MM.1S (cell line): Measurements from ENCODE around the gene MYRF.

Experiments
- DNase-seq: peaks from one replicate; pipeline ENCODE4 v3.0.0-alpha.2; 2015
- H2AFZ ChIP-seq: fragments of 300-600 bp; sonication (generic); 2 replicates; pipeline ENCODE4 v1.6.0; 2016; ENCODE audit warnings: antibody characterized with exemption, low read length
- H3F3A ChIP-seq: fragments of 300-600 bp; sonication (generic); 2 replicates; pipeline ENCODE4 v1.6.1; 2016; ENCODE audit warnings: mild to moderate bottlenecking, antibody characterized with exemption, low read length, moderate library complexity, mixed read lengths; ENCODE audit not compliant: insufficient read depth
- H3K27ac ChIP-seq: fragments of 300-600 bp; sonication (generic); 2 replicates; pipeline ENCODE4 v1.5.1; 2016; ENCODE audit warnings: mild to moderate bottlenecking, low read length
- H3K27me3 ChIP-seq: fragments of 300-600 bp; sonication (generic); replicated peaks from 2 replicates; pipeline ENCODE4 v1.6.0; 2016; ENCODE audit warnings: low read length; ENCODE audit not compliant: insufficient read depth
- H3K36me3 ChIP-seq: fragments of 300-600 bp; sonication (generic); replicated peaks from 2 replicates; pipeline ENCODE4 v1.6.1; 2016; ENCODE audit warnings: mild to moderate bottlenecking, low read length, mixed read lengths; ENCODE audit not compliant: insufficient read depth
- H3K4me1 ChIP-seq: fragments of 300-600 bp; sonication (generic); 2 replicates; pipeline ENCODE4 v1.6.1; 2016; ENCODE audit warnings: low read length, mixed read lengths
- H3K4me2 ChIP-seq: fragments of 300-600 bp; sonication (generic); 2 replicates; pipeline ENCODE4 v1.6.0; 2016; ENCODE audit warnings: low read depth, low read length
- H3K4me3 ChIP-seq: fragments of 300-600 bp; sonication (generic); 2 replicates; pipeline ENCODE4 v1.5.1; 2016; ENCODE audit warnings: low read length, mixed read lengths
- H3K79me2 ChIP-seq: fragments of 300-600 bp; sonication (generic); 2 replicates; pipeline ENCODE4 v1.6.1; 2016; ENCODE audit warnings: mixed run types, low read length, mixed read lengths
- H3K9ac ChIP-seq: fragments of 300-600 bp; sonication (generic); 2 replicates; pipeline ENCODE4 v1.6.1; 2016; ENCODE audit warnings: low read length, mixed read lengths
- H3K9me2 ChIP-seq: fragments of 300-600 bp; sonication (generic); replicated peaks from 2 replicates; pipeline ENCODE4 v1.6.1; 2016; ENCODE audit warnings: mild to moderate bottlenecking, low read length, mixed read lengths; ENCODE audit not compliant: insufficient read depth
- H3K9me3 ChIP-seq: fragments of 300-600 bp; sonication (generic); replicated peaks from 2 replicates; pipeline ENCODE4 v1.6.1; 2016; ENCODE audit warnings: mild to moderate bottlenecking, low read length, mixed read lengths; ENCODE audit not compliant: insufficient read depth
- H4K20me1 ChIP-seq: fragments of 300-600 bp; sonication (generic); 2 replicates; pipeline ENCODE4 v1.6.1; 2016; ENCODE audit warnings: mild to moderate bottlenecking, low read length, moderate library complexity, mixed read lengths; ENCODE audit not compliant: insufficient read depth
- EZH2 ChIP-seq: fragments of 300-600 bp; sonication (generic); optimal IDR thresholded peaks from 2 replicates; pipeline ENCODE3; 2017; ENCODE audit warnings: low read depth, mild to moderate bottlenecking, antibody characterized with exemption, low read length, mixed read lengths
- EZH2phosphoT487 ChIP-seq: fragments of 300-600 bp; sonication (generic); IDR thresholded peaks from 2 replicates; pipeline ENCODE4 v1.6.1; 2018; ENCODE audit warnings: antibody characterized with exemption, low read length
- TF ChIP-seq, protein P1 (sequence below): fragments of 300-600 bp; sonication (generic); IDR thresholded peaks from 2 replicates; pipeline ENCODE4 v1.5.1; 2016; ENCODE audit warnings: antibody characterized with exemption, low read length, mixed read lengths

Gene MYRF

DNA sequence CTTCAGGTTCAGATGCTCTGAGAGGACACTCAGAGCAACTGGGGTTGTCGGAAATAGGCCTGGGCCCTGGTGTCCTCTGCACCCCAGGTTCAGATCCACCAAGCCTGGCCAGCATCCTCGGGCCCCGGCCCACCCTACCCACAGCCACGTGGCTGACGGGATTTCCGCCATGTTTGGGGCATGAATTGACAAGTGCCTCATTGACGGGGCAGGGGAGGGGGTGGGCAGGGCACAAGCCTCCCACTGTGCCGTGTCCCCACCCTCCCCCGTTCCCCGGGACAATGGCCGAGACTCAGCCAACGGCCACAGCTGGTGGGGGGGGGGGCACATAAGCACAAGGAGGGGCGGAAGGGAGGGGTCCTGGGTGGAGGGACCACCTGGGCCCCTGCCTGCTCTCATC is 8.5 kb downstream of the MYRF start:
- Histone ChIP-seq H3K9me2 (no peaks in the 10 kb centered on the region), H4K20me1 (no peaks in the 10 kb centered on the region), H3K27ac (no peak overlapping the region), H3K36me3 (no peaks in the 10 kb centered on the region), H3K9me3 (no peaks in the 10 kb centered on the region), H2AFZ (no peak overlapping the region), H3F3A (no peaks in the 10 kb centered on the region), H3K4me3 (no peak overlapping the region), H3K27me3 (peaks cover 88% of the 10 kb centered on the region), H3K4me2 (no peak overlapping the region), H3K79me2 (no peaks in the 10 kb centered on the region), H3K4me1 (no peaks in the 10 kb centered on the region), H3K9ac (no peak overlapping the region)
- DNase-seq: no peak
- TF ChIP-seq, protein P1, sequence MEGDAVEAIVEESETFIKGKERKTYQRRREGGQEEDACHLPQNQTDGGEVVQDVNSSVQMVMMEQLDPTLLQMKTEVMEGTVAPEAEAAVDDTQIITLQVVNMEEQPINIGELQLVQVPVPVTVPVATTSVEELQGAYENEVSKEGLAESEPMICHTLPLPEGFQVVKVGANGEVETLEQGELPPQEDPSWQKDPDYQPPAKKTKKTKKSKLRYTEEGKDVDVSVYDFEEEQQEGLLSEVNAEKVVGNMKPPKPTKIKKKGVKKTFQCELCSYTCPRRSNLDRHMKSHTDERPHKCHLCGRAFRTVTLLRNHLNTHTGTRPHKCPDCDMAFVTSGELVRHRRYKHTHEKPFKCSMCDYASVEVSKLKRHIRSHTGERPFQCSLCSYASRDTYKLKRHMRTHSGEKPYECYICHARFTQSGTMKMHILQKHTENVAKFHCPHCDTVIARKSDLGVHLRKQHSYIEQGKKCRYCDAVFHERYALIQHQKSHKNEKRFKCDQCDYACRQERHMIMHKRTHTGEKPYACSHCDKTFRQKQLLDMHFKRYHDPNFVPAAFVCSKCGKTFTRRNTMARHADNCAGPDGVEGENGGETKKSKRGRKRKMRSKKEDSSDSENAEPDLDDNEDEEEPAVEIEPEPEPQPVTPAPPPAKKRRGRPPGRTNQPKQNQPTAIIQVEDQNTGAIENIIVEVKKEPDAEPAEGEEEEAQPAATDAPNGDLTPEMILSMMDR: no peak
- TF ChIP-seq EZH2: no peak
- no peak for TF ChIP-seq EZH2phosphoT487

DNA sequence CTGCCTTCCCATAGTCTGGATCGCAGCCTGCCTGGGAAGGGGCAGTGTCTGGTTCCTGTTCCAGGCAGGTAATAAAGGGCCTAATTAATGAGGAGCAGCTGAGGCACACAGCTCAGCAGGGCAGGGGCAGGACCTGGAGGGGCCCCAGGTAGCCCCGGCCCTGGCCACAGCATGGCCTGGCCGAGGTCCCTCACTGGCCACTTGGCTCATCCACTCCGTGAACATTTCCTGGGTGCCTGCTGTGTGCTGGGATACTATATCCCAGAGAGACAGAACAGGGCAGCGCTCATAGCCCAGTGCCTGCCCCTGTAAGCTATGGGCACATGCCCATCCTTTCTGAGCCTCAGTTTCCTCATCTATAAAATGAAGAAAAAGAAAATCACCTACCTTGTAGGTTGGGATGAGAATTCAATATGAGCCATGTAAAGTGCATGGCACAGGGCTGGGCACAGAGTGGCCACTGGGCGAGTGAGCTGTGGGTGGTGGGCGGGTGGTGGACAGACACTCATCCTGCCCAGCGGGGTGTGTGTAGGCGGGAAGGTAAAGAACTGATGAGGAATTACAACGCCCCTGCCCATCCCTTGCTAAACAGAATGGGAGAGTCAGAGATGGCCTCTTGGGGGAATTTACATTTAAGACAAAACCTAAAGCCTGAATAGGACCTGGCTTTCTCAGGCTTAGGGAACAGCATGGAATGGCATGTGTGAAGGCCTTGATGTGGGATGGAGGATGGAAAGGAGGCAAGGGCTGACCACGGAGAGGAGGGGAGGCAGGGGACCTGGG is 9.2 kb downstream of the MYRF start:
- no peaks in the 10 kb centered on the region for H3K9me2 ChIP-seq
- H3K36me3 ChIP-seq: no peaks in the 10 kb centered on the region
- H3K9me3 ChIP-seq: no peaks in the 10 kb centered on the region
- no peak for DNase-seq
- no peak overlapping the region for H3K27ac ChIP-seq
- no peaks in the 10 kb centered on the region for H4K20me1 ChIP-seq
- no peaks in the 10 kb centered on the region for H3K4me1 ChIP-seq
- no peak overlapping the region for H3K9ac ChIP-seq
- no peaks in the 10 kb centered on the region for H3F3A ChIP-seq
- no peaks in the 10 kb centered on the region for H3K79me2 ChIP-seq
- no peak overlapping the region for H2AFZ ChIP-seq
- no peak overlapping the region for H3K4me2 ChIP-seq
- peaks cover 86% of the 10 kb centered on the region for H3K27me3 ChIP-seq
- no peak overlapping the region for H3K4me3 ChIP-seq
- TF ChIP-seq, protein P1: no peak
- no peak for TF ChIP-seq EZH2phosphoT487
- TF ChIP-seq EZH2: no peak

DNA sequence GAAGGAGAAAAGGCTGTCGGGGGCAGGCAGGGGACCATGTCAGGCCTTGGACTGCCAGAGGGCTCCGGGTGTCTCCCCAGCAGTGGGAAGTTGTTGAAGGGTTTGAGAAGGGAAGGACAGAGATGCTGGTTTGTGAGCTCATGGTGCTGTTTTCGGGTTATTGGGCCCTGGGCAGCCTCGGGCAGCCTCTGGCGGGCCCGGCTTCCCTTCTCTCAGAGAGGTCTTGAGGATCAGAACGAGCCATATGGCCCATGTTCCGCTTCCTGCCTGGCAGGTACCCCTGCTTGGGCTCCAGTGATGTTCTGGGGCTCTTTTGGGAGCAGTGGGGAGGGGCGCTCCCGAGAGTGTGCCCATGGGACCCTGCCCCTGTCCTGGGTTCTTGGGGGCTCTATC is 9.8 kb downstream of the MYRF start:
- no peaks in the 10 kb centered on the region for H4K20me1 ChIP-seq
- H3F3A ChIP-seq: no peaks in the 10 kb centered on the region
- no peak overlapping the region for H2AFZ ChIP-seq
- no peak overlapping the region for H3K4me2 ChIP-seq
- TF ChIP-seq EZH2 (no peak), EZH2phosphoT487 (no peak)
- TF ChIP-seq, protein P1: no peak
- H3K9me2 ChIP-seq: no peaks in the 10 kb centered on the region
- DNase-seq: no peak
- no peaks in the 10 kb centered on the region for H3K36me3 ChIP-seq
- H3K9me3 ChIP-seq: no peaks in the 10 kb centered on the region
- H3K4me3 ChIP-seq: no peak overlapping the region
- H3K9ac ChIP-seq: no peak overlapping the region
- peaks cover 82% of the 10 kb centered on the region for H3K27me3 ChIP-seq
- no peaks in the 10 kb centered on the region for H3K4me1 ChIP-seq
- no peaks in the 10 kb centered on the region for H3K79me2 ChIP-seq
- no peak overlapping the region for H3K27ac ChIP-seq
